ENCODE measurements around the gene RTL10. TPM values are rescaled to one million over a fixed set of nuclear protein-coding genes. Genes with fewer than 3 reads are reported as not detected.

The RTL10 gene
- polyA plus RNA-seq, 1 of the 3 experiments (the other 2 are of a cell fraction), result 7.8 TPM

DNA sequence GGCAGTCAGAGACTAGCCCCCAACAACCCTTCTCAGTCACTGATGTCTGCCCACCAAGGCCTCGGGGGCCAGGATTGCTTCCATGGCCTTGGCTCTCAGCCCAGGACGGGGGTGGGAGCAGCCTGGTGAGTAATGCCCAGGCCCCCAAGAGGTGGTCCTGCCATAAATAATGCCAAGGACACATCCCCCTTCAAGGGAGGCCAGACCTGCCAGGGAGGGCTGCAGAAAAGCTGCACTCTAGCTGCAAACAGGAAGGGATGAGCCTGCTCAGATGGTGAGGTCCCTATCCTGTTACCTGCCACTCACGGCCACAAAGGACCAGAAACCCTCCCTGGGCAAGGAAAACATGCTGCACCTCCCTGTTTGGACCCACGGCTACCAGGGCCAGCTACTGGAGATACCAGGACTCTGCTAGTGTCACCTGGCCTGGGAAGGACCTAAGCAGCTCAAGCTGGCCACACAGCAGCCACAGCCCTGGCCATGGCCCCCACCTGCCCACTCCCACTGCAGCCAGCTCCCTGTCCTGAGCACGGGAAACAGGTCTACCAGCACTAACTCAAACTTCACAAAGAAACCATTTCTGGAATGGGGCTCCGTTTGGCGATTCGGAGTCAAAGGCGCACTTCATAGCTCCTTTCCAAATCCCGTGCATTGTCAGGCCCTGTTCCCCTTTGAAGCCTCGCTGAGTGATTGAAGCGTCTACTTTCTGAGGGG is 12.1 kb downstream of the RTL10 start:
- Histone ChIP-seq H3K9me3 (no peaks in the 10 kb centered on the region), H3K27me3 (ENCODE audit: insufficient read depth) (no peaks in the 10 kb centered on the region), H3K27ac (ENCODE audit: low read depth in 2 of 2, low read length in 1 of 2) (peak overlapping the region in 1 of 2 experiments; percentile 23; a peak in 1 of 4 replicates), H3K9ac (no peak overlapping the region), H3F3A (replicated peaks; ENCODE audit: insufficient read depth) (peaks cover 25% of the 10 kb centered on the region), H3K9me2 (no peaks in the 10 kb centered on the region), H3K79me2 (ENCODE audit: insufficient read depth) (peaks cover 26% of the 10 kb centered on the region; the same call in 1 of the 2 replicates), H2AFZ (ENCODE audit: low read depth) (no peak overlapping the region), H3K4me2 (peak overlapping the region; percentile 23; the same call in 1 of the 2 replicates), H3K4me3 (ENCODE audit: low read depth in 2 of 2, low read length in 1 of 2) (no peak overlapping the region), H3K4me1 (ENCODE audit: control insufficient read depth in 1 of 2, insufficient read depth in 2 of 2, low read depth in 1 of 2, low read length in 1 of 2) (peaks cover 26 to 44% of the 10 kb centered on the region in 2 experiments; a peak in 3 of 4 replicates), H3K36me3 (replicated peaks in 1 of 2; ENCODE audit: control insufficient read depth in 1 of 2, insufficient read depth in 2 of 2, low read length in 1 of 2) (peaks cover 0 to 9% of the 10 kb centered on the region in 2 experiments), H4K20me1 (ENCODE audit: insufficient read depth) (no peaks in the 10 kb centered on the region)
- CTCF ChIA-PET, result interaction anchor here (0.6 to 1.7 kb wide), 9 partner anchors 10 to 237 kb away, joined by 3 to 5 read pairs (median 3); partner anchors contain the start of genes GNB1L and RTL10
- WGBS (ENCODE audit: low lambda C conversion rate), result 83% methylated on average over 10 of the region's 12 CpGs
- TF ChIP-seq JUND (IDR thresholded peaks at IDR 0.05), result no peak
- TF ChIP-seq PBX3 (IDR thresholded peaks at IDR 0.05), result 0 out of 2 replicates have a peak, but pooled peaks have one; percentile 14
- TF ChIP-seq NFIC (IDR thresholded peaks at IDR 0.05; ENCODE audit: borderline replicate concordance), result peak; percentile 26; the same call in 1 of the 2 replicates
- POLR2A ChIA-PET, result no interaction called here
- peak; percentile 60 for DNase-seq

GRCh38 chr22:19841641-19842392 is 12.9 kb downstream of the RTL10 start:
- Histone ChIP-seq H3K4me2 (peak overlapping the region; percentile 23; the same call in 1 of the 2 replicates), H3K4me3 (ENCODE audit: low read depth in 2 of 2, low read length in 1 of 2) (no peak overlapping the region), H3K27ac (ENCODE audit: low read depth in 2 of 2, low read length in 1 of 2) (0 out of 4 replicates have a peak overlapping the region, but pooled peaks of 1 of the 2 experiments have one; percentile 4), H3K9me3 (no peaks in the 10 kb centered on the region), H3K79me2 (ENCODE audit: insufficient read depth) (peaks cover 19% of the 10 kb centered on the region; the same call in 1 of the 2 replicates), H3F3A (replicated peaks; ENCODE audit: insufficient read depth) (peaks cover 25% of the 10 kb centered on the region), H3K27me3 (ENCODE audit: insufficient read depth) (no peaks in the 10 kb centered on the region), H4K20me1 (ENCODE audit: insufficient read depth) (no peaks in the 10 kb centered on the region), H3K36me3 (replicated peaks in 1 of 2; ENCODE audit: control insufficient read depth in 1 of 2, insufficient read depth in 2 of 2, low read length in 1 of 2) (peaks cover 0 to 2% of the 10 kb centered on the region in 2 experiments), H3K9me2 (no peaks in the 10 kb centered on the region), H3K4me1 (ENCODE audit: control insufficient read depth in 1 of 2, insufficient read depth in 2 of 2, low read depth in 1 of 2, low read length in 1 of 2) (peaks cover 26 to 44% of the 10 kb centered on the region in 2 experiments; a peak in 3 of 4 replicates), H3K9ac (no peak overlapping the region), H2AFZ (ENCODE audit: low read depth) (no peak overlapping the region)
- 82% methylated on average over 6 of the region's 8 CpGs for WGBS (ENCODE audit: low lambda C conversion rate)
- DNase-seq, result no peak
- ChIA-PET CTCF (interaction anchor here (0.6 to 1.7 kb wide), 7 partner anchors 9 to 237 kb away, joined by 3 to 5 read pairs (median 3); partner anchors contain the start of genes GNB1L and RTL10), POLR2A (interaction anchor here (0.9 kb wide), 1 partner anchor 9 kb away, joined by 3 read pairs; no protein-coding TSS in a partner anchor)
- TF ChIP-seq REST (IDR thresholded peaks at IDR 0.05; ENCODE audit: low read depth, low read length) (no peak), ELF1 (IDR thresholded peaks at IDR 0.05) (no peak), RXRA (IDR thresholded peaks at IDR 0.05; ENCODE audit: borderline replicate concordance, low read depth) (no peak), RAD21 (IDR thresholded peaks at IDR 0.05; ENCODE audit: low read length) (no peak), EP300 (IDR thresholded peaks at IDR 0.05; ENCODE audit: borderline replicate concordance in 1 of 2, low read depth in 1 of 2, low read length in 1 of 2) (no peak), RFX5 (IDR thresholded peaks at IDR 0.05; ENCODE audit: low read length) (no peak), TAF1 (IDR thresholded peaks at IDR 0.05; ENCODE audit: borderline replicate concordance, low read depth, low read length) (no peak), FOXM1 (IDR thresholded peaks at IDR 0.05; ENCODE audit: low read depth) (no peak), GABPA (IDR thresholded peaks at IDR 0.05; ENCODE audit: low read depth) (no peak), TCF12 (IDR thresholded peaks at IDR 0.05) (no peak), YY1 (IDR thresholded peaks at IDR 0.05; ENCODE audit: low read depth) (no peak), JUND (IDR thresholded peaks at IDR 0.05) (no peak)
- TF ChIP-seq, protein P1, sequence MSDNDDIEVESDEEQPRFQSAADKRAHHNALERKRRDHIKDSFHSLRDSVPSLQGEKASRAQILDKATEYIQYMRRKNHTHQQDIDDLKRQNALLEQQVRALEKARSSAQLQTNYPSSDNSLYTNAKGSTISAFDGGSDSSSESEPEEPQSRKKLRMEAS (IDR thresholded peaks at IDR 0.05; ENCODE audit: low read depth), result no peak
- TF ChIP-seq, protein P2, sequence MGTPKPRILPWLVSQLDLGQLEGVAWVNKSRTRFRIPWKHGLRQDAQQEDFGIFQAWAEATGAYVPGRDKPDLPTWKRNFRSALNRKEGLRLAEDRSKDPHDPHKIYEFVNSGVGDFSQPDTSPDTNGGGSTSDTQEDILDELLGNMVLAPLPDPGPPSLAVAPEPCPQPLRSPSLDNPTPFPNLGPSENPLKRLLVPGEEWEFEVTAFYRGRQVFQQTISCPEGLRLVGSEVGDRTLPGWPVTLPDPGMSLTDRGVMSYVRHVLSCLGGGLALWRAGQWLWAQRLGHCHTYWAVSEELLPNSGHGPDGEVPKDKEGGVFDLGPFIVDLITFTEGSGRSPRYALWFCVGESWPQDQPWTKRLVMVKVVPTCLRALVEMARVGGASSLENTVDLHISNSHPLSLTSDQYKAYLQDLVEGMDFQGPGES (IDR thresholded peaks at IDR 0.05; ENCODE audit: low read depth, low read length), result no peak
- TF ChIP-seq, protein P3, sequence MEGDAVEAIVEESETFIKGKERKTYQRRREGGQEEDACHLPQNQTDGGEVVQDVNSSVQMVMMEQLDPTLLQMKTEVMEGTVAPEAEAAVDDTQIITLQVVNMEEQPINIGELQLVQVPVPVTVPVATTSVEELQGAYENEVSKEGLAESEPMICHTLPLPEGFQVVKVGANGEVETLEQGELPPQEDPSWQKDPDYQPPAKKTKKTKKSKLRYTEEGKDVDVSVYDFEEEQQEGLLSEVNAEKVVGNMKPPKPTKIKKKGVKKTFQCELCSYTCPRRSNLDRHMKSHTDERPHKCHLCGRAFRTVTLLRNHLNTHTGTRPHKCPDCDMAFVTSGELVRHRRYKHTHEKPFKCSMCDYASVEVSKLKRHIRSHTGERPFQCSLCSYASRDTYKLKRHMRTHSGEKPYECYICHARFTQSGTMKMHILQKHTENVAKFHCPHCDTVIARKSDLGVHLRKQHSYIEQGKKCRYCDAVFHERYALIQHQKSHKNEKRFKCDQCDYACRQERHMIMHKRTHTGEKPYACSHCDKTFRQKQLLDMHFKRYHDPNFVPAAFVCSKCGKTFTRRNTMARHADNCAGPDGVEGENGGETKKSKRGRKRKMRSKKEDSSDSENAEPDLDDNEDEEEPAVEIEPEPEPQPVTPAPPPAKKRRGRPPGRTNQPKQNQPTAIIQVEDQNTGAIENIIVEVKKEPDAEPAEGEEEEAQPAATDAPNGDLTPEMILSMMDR (IDR thresholded peaks at IDR 0.05), result no peak
